Measurements from ENCODE around the gene FGG.

The FGG gene

DNA sequence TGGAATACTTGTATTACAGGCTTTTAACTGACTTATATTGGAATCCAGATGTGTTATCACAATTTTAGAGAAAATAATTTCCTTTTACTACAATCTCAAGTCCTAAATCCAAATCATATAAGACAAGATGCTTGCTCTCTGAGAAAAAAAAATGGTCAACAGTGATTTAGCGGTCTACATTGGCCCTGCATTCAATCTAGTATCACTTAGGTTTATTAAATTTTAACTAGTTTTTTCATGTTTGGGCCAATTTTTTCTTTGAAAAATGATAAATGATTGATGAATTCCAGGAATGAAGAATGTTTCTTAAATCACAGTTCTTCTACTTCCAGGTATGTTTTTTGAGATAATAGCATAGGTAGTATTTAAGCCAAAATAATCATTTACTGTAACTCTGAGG lies 2.8 kb upstream of the FGG start:
- DNase-seq (ENCODE audit: insufficient read length, low spot score) (no peak), FAIRE-seq (no peak)
- TF ChIP-seq, protein P1, sequence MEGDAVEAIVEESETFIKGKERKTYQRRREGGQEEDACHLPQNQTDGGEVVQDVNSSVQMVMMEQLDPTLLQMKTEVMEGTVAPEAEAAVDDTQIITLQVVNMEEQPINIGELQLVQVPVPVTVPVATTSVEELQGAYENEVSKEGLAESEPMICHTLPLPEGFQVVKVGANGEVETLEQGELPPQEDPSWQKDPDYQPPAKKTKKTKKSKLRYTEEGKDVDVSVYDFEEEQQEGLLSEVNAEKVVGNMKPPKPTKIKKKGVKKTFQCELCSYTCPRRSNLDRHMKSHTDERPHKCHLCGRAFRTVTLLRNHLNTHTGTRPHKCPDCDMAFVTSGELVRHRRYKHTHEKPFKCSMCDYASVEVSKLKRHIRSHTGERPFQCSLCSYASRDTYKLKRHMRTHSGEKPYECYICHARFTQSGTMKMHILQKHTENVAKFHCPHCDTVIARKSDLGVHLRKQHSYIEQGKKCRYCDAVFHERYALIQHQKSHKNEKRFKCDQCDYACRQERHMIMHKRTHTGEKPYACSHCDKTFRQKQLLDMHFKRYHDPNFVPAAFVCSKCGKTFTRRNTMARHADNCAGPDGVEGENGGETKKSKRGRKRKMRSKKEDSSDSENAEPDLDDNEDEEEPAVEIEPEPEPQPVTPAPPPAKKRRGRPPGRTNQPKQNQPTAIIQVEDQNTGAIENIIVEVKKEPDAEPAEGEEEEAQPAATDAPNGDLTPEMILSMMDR (IDR thresholded peaks at IDR 0.05; ENCODE audit: insufficient read depth, missing control alignments): no peak

- FAIRE-seq (no peak), DNase-seq (ENCODE audit: insufficient read length, low spot score) (no peak)
- TF ChIP-seq, protein P1 (IDR thresholded peaks at IDR 0.05; ENCODE audit: insufficient read depth, missing control alignments): no peak
Measured at GRCh38 chr4:154614306-154614705, 1.9 kb upstream of the FGG start.

DNA sequence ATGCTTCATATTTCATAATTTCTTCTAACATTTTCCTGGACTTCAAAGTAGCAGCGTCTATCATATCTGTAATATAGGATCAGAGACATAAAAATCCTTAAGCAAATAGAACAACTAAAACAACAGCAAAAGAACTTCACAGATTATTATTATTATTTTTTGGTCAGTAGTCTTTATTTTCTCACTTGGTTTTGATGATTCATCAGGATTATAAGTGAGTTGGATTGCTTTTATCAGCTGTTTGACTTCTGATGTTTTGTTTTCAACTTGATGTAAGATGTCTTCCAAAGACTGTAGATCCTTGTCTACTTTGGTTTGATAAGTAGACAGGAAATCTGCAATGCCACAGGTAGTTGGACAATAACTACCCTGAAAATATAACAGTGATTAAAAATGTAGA lies 623 bp downstream of the FGG start:
- TF ChIP-seq, protein P1 (IDR thresholded peaks at IDR 0.05; ENCODE audit: insufficient read depth, missing control alignments): no peak
- DNase-seq (ENCODE audit: insufficient read length, low spot score) (no peak), FAIRE-seq (no peak)

DNA sequence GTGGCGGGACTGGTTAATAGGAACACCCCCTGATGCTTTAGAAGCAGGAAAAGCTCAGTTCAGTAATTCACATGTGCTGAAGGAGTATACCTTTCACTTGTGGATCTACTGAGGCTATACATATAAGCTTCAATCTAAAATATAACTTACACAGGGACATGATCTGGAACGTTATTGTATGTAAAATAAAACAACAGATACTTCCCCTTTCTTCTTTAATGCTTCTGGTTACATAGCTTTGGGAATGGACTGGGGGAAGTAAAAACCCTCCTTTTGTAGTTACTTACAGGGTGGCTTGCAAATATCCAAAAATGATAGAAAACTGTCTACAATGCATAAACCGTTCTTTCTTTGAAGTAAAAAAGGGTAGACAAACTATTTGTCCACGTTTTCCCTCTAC lies 1.9 kb downstream of the FGG start:
- FAIRE-seq: no peak
- DNase-seq (ENCODE audit: insufficient read length, low spot score): no peak
- TF ChIP-seq, protein P1 (IDR thresholded peaks at IDR 0.05; ENCODE audit: insufficient read depth, missing control alignments): no peak

GRCh38 chr4:154609532-154609931 lies 2.9 kb downstream of the FGG start:
- TF ChIP-seq, protein P1 (IDR thresholded peaks at IDR 0.05; ENCODE audit: insufficient read depth, missing control alignments): no peak
- FAIRE-seq (no peak), DNase-seq (ENCODE audit: insufficient read length, low spot score) (no peak)

DNA sequence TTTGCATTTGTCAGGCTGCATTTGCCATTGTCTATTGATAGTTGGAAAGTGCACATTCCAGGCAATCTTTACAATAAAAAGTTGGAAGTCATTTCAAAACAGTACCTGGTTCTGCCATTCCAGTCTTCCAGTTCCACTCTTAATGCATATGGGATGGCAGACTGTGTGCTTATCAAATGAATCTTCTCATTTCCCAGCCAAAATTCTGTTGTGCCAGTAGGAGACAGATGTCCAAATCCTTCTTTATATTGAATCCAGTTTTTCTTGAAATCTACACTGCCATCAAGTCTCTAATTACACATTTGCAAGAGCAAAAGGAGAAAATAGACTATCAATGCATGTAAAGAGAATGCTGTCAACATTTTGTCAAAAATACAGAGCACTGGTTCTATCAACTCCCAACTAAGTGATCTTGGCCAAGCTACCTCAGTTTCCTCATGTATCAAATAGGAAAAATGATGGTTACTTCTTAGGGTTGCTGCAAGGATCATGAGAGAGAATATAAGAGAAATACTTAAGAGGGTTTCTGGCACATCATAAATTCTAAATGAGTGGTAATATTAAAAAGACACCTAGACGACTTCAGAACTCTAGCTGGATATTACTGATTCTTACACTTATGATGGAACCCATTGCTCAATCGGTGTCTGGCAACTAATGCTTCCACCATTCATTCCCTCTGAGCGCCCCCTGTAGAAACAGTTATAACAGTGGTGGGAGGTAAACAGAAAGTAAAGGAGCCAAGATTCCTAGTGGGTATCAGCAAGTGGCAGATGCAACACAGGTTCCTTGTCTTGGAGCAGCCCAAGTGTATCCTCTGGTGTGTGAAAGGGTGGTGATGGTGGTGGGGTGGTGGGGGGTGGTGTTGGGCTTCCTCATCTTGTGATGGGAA lies 3.8 kb downstream of the FGG start:
- TF ChIP-seq, protein P1 (IDR thresholded peaks at IDR 0.05; ENCODE audit: insufficient read depth, missing control alignments): no peak
- no peak for FAIRE-seq
- DNase-seq (ENCODE audit: insufficient read length, low spot score): no peak
